Gastrocnemius medialis (tissue), 4 donors: ENCODE results near the gene SCNN1A.

Experiments
- CTCF ChIP-seq, 5 experiments: fragments of 450-650 bp in 3 of 5; fragments of 200-600 bp in 2 of 5; sonication (generic) in 2 of 5; IDR thresholded peaks in 4 of 5; conservative IDR thresholded peaks in 1 of 5; 1 replicate in 4 of 5; 2 replicates in 1 of 5; pipeline ENCODE4 v1.5.1; 2016 to 2019; ENCODE audit warnings: antibody characterized with exemption in 5 of 5, mild to moderate bottlenecking in 3 of 5, moderate library complexity in 3 of 5
- POLR2A ChIP-seq, 2 donors: fragments of 450-650 bp; IDR thresholded peaks; one replicate each; pipeline ENCODE4 v1.6.1; 2017; ENCODE audit warnings: antibody characterized with exemption in 2 of 2, mild to moderate bottlenecking in 2 of 2, moderate library complexity in 2 of 2

DNA sequence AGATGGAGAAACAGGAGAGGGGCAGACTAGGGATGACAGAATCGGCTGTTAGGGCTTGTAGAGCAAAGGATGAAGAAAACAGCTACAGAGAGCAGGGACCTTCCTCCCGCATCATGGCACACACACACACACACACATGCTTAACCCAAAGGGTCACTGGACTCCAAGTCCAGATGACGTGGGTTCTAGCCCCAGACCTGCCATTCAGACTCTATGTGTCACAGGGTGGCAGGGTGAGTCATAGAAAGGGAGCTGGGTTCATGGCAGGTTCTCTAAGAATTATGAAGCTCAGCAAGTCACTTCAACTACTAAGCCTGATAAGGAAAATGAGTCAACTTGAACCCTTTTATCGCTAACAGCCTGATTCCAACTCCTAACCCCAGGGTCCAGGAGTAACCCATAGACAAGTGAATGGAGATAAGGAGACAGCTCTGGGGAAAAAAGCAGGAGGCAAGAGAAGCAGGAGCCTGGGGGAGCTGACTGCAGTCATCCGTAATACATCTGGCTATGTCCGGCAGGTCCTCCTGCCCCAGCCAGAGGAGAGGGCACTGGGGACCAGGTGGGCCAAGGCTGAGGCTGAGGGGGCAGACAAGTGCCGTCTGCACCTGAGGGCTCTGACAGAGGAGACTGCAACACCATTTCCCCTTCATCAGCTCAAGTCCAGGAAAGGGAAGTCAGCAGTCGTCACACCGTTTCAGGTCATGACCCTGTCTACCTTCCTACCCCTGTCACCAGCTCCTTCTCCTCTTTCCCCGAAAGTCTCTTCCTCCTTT is 29.9 kb downstream of the SCNN1A start:
- no peak for TF ChIP-seq CTCF (IDR thresholded peaks at IDR 0.05 in 4 of 5, conservative IDR thresholded peaks at IDR 0.05 in 1 of 5)
- TF ChIP-seq POLR2A (IDR thresholded peaks at IDR 0.05), result no peak
